ENCODE results near the gene TAOK3. TPM values are rescaled to one million over a fixed set of nuclear protein-coding genes. Genes with fewer than 3 reads are reported as not detected.

The TAOK3 gene
- total and polyA plus RNA-seq, 2 of the 4 experiments (the other 2 are of a cell fraction) = 26.3 to 54.5 TPM

GRCh38 chr12:118337194-118337838 is 35.4 kb downstream of the TAOK3 start (continued):
- TF ChIP-seq USF2 (IDR thresholded peaks at IDR 0.05; ENCODE audit: low read depth, low read length) = no peak

DNA sequence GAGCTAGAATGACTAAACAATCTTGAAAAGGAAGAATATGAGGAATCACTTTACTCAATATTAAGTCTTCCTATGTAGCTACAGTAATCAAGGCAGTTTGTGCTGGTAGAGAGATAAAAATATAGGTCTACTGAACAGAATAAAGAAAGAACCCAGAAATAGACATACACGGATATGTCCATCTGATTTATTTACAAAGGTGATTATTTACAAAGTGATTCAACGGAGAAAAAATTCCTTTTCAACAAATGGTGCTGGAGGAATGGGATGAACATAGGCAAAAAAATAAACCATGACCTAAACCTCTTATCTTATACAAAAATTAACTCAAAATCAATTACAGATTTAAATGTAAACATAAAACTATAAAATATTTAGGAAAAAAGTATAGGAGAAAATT is 36.6 kb downstream of the TAOK3 start:
- Histone ChIP-seq H2AK9ac (replicated peaks; ENCODE audit: low read depth, low read length, poor library complexity) (no peak overlapping the region), H3K9ac (ENCODE audit: low read depth, low read length) (no peak overlapping the region), H3K4me2 (ENCODE audit: low read depth, low read length) (peak overlapping the region; percentile 84), H4K20me1 (ENCODE audit: insufficient read depth, low read length) (no peaks in the 10 kb centered on the region), H3K27me3 (ENCODE audit: control insufficient read depth, insufficient read depth, low read length) (no peaks in the 10 kb centered on the region), H3K9me3 (ENCODE audit: control insufficient read depth, insufficient read depth, low read length) (no peaks in the 10 kb centered on the region), H3K56ac (ENCODE audit: extremely low read depth, insufficient read depth, low read length) (peak overlapping the region; percentile 26), H3K4me3 (ENCODE audit: insufficient read depth, low read depth, low read length) (no peak overlapping the region), H2BK20ac (ENCODE audit: low read depth, low read length) (peak overlapping the region; percentile 69; the same call in 1 of the 2 replicates), H3K18ac (ENCODE audit: low read depth, low read length) (peak overlapping the region; percentile 74; the same call in 1 of the 2 replicates), H2AFZ (replicated peaks; ENCODE audit: low read length, poor library complexity) (no peak overlapping the region), H3K79me1 (ENCODE audit: low read depth in 1 of 2, low read length in 2 of 2) (peaks cover 6 to 53% of the 10 kb centered on the region in 2 experiments; a peak in 2 of 4 replicates), H3K9me1 (ENCODE audit: insufficient read depth, low read length) (no peaks in the 10 kb centered on the region; the same call in none of the 2 replicates), H2AK5ac (ENCODE audit: low read depth, low read length) (0 out of 2 replicates have a peak overlapping the region, but pooled peaks have one; percentile 11), H4K5ac (ENCODE audit: low read depth, low read length) (peak overlapping the region; percentile 22; the same call in 1 of the 2 replicates), H4K8ac (ENCODE audit: low read depth in 2 of 2, low read length in 2 of 2) (peak overlapping the region in 1 of 2 experiments; percentile 78; a peak in 2 of 4 replicates), H2BK120ac (ENCODE audit: low read depth, low read length) (peak overlapping the region; percentile 83), H4K91ac (ENCODE audit: insufficient read depth, low read depth, low read length) (0 out of 2 replicates have a peak overlapping the region, but pooled peaks have one; percentile 12), H3K23ac (ENCODE audit: low read depth, low read length) (peak overlapping the region; percentile 33), H3K4me1 (ENCODE audit: control insufficient read depth, insufficient read depth, low read length) (peaks cover 15% of the 10 kb centered on the region), H3K36me3 (ENCODE audit: control insufficient read depth, insufficient read depth, low read length) (no peaks in the 10 kb centered on the region), H3K4ac (ENCODE audit: low read depth, low read length) (peak overlapping the region; percentile 68; the same call in 1 of the 2 replicates), H3K27ac (ENCODE audit: insufficient read depth, low read length) (peak overlapping the region; percentile 71; the same call in 1 of the 2 replicates), H3K14ac (replicated peaks; ENCODE audit: low read depth, low read length) (peak overlapping the region; percentile 48; the same call in 1 of the 2 replicates), H2BK15ac (ENCODE audit: low read depth, low read length) (peak overlapping the region; percentile 25; the same call in 1 of the 3 replicates), H2BK5ac (ENCODE audit: low read depth, low read length, poor library complexity, severe bottlenecking) (peak overlapping the region; percentile 92)
- DNase-seq (peak; percentile 55), ATAC-seq (ENCODE audit: low read depth) (peak; percentile 15; the same call in 1 of the 2 replicates)
- dilution Hi-C loops (cut with HindIII; ENCODE audit: low sequenced_read_pairs, unreplicated experiment) (no loop called here), in situ Hi-C loops (cut with MboI; ENCODE audit: low sequenced_read_pairs) (no loop called here), intact Hi-C loops (cut with micrococcal nuclease) (loop anchor here (2.0 kb wide), 2 partner anchors 21 to 27 kb away; no protein-coding TSS in a partner anchor)
- no peak for TF ChIP-seq NFE2L2 (IDR thresholded peaks at IDR 0.05; ENCODE audit: low read depth, low read length)
- TF ChIP-seq POLR2A (IDR thresholded peaks at IDR 0.05; ENCODE audit: low read depth, low read length) = no peak
- no peak for TF ChIP-seq RFX5 (IDR thresholded peaks at IDR 0.05; ENCODE audit: low read depth, low read length)
- no peak for TF ChIP-seq FOS (IDR thresholded peaks at IDR 0.05; ENCODE audit: low read depth, low read length)
- no peak for TF ChIP-seq CHD1 (IDR thresholded peaks at IDR 0.05; ENCODE audit: low read depth, low read length)
- CTCF ChIA-PET = interaction anchor here (0.7 kb wide), 1 partner anchor 36 kb away, joined by 3 read pairs; no protein-coding TSS in a partner anchor
- POLR2A ChIA-PET (ENCODE audit: unreplicated experiment) = no interaction called here
- no CpG with 5 or more reads among the region's 2 CpGs for WGBS, 2 experiments (ENCODE audit: extremely low coverage in 2 of 2, insufficient read length in 1 of 2)
- BruUV-seq (replicated peaks) = no TSS peak
